Hypothalamus (tissue), 51 donors: ENCODE results near the gene ORC3.

Source experiments
- DNase-seq, 51 donors: peaks; one replicate each; lab custom pipeline; 2025; lab: John Stamatoyannopoulos, UW

Gene ORC3

DNA sequence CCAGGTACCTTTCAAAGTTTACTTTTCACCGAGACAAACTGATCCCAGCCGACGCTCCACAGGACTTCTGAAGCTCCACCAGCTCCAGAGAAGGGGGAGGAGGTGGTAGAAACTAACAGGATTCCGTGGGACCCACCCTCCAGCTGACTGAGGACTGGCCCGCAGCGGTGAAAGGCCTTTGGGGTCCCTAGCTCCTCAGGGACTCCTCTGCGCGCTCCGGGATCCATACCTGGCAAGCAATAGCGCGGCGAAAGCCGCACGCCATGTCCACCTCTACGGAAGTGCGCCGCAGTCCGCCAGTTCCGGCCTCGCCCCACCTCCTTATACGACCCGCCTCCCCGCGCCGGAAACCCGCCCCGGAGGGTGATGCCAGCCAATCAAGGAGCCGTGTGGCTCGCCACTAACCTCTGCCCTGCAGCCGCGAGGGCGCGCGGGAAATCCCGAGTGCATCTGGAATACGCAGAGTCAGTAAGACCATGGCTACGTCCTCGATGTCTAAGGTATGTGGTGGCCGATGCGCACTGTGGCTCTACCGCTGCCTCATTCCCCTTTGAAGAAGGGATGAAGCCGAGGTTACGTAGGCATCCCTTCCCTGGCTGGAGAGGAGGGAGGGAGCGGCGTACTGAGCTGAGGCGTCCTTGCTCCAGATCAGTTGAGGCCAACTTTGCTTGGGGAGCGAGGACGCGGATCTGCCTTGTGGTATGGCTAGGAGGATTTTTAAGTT, at the start of gene ORC3, which contains the start of gene RARS2:
Gene ORC3 (plus strand): TSS at position 443 of the 724 bp plus-strand sequence. CDS start 34 bp downstream, at position 477.
Gene RARS2 (minus strand): TSS at position 295 of the 724 bp plus-strand sequence. CDS start 30 bp downstream, at position 265.
- peak; percentile 54 to 98 (median 93) for DNase-seq

DNA sequence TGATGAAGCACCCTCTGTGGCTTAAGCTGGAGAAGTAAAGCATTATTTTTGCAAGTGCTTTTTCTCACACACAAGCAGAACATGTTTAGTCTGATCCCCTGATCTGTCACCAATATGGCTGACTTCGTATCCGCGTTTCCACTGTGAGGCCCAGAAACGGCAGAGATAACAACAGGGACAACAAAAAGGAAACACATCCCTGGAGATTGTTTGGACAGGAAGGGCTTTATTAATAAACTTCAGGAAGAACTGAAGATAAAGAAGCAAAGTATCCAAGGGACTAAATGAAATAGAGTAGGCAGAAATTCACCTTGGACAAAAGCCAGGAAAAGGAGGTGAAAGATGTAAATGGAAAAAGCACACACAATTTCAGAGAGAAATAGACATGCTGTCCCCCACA, 49.4 kb upstream of the ORC3 start:
- DNase-seq = no peak

DNA sequence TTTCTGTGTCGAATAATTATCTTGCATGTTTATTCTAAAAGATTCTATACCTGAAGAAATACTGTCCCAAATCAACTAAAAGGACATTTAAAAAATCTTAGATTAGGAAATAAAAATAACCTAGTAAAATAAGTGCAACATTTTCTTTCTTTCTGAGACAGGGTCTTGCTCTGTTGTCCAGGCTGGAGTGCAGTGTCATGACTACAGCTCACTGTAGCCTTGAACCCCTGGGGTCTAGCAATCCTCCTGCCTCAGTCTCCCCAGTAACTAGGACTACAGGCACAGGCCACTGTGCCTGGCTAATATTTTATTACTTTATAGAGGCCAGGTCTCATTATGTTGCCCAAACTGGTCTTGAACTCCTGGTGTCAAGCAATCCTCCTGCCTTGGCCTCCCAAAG, 48.9 kb upstream of the ORC3 start:
- DNase-seq = no peak

DNA sequence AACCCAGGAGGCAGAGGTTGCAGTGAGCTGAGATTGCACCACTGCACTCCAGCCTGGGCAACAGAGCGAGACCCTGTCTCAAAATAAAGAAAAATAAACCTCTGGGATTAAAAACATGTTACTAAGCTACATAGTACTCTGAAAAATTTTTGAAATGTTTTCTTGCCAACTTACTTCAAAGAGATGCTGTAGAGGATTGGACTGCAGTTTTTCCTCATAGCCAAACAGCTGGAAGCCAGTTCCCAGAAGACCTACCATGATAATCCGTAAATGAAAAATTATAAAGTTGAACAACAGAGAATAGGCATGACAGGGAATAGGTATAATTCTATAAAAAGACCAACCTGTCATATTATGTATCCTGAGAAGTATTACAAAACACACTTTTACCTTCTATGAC, 48.2 kb upstream of the ORC3 start:
- no peak for DNase-seq

DNA sequence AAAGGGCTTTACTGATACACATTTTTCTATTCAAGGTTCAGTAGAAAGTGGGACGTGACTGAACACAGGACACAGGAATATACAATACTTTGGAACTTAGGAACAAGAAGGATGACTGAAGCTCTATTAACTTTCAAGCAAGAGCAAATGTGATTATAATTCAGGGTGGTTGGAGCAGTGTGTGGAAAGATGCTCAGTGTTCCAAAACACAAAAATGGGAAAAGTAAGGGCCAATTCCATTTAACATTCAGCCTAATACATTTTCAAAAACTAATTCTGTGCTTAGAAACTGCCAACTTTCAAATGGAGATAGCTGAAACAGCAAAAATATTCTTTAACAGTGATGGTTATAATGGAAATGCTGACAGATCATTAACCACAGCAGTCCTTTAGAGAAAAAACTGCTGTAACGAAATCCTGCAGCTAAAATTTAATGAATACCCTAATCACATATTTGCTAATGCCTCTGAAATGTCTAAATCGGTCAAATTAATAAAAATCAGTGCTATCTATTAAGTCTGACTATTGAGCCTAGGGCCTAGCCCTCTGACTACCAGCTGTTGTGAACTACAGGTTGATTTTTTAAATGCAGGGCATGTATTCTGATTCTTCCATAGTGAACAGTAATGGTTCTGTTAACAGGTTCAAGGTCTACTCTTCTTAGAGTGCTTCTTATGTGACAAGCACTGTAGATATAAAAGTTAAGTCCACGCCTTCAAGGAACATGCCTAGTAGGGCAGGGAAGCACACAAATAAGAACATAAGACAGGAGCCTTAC, 46.0 kb upstream of the ORC3 start:
- DNase-seq = no peak

DNA sequence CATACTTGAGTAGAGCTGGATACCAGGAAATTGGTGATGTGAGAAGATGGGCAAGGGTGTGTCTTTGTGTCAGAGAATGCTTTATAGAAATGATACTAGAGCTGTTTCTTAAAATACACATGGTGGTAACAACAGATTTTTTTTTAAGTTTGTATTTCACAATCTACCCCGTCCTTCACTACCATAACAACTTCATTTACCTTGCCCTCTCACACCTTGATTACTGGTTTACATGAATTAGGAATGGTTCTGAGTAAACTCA, 45.5 kb upstream of the ORC3 start:
- DNase-seq = no peak

DNA sequence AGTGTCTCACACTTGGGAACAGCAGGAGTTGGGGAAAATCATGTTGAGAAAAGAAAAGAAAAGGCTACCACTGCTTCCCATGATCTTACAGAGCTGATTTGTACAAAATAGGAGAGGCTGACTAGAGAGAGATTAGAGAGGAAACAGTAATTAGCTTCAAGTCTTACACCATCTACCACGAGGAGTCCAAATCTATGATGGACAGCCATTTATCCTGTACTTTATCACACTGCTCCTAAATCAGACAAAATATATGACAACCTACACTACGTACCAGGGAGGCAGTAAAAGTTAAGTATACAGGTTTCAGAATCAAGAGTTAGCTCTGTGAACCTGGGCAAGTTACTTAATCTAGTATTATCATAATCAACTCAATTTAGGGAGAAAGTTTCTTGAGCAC, 38.1 kb upstream of the ORC3 start:
- DNase-seq = no peak

DNA sequence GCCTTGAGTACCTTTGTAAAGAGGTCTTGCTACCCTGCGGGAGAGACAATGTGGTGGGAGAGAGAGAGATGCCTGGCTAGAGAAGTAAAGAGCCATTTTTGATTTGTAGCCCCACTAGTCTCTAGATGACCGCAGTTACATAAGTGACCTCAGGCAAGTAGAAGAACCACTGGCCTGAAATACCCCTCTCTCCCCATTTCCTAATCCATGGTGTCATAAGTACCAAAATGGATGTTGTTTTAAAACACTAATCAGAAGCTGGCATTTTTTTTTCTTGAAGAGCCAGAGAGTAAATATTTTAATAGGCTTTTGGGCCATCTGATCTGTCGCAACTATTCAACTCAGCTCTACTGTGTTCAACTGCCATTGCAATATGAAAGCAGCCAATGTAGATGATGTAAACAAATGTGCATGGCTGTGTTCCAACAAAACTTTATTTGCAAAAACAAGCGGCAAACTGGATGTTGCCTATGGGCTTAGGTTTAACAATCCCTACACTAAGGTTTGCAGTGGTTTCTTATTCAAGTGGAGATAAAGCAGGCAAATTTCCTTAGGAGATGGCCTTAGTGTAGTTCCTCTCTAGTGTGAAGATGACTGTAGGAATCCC, 36.7 kb upstream of the ORC3 start:
- DNase-seq = no peak

DNA sequence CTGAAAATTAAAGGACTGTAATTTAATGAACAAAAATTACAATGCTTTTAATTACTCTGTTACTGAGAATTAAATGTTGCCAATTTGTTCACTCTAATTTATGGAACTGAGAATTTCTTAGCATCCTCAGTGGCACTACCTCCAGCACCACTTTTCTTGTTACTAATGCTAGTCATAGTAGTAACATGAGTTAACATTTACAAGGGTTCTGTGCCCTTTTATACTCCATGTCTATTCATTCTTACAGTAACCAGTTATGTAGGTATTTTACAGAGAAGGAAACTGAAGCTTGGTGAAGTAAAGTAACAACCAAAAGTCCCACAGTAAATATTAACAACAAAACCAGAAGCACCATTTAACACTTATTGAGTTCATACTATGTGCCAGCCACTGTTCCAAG, 34.4 kb upstream of the ORC3 start:
- no peak for DNase-seq

DNA sequence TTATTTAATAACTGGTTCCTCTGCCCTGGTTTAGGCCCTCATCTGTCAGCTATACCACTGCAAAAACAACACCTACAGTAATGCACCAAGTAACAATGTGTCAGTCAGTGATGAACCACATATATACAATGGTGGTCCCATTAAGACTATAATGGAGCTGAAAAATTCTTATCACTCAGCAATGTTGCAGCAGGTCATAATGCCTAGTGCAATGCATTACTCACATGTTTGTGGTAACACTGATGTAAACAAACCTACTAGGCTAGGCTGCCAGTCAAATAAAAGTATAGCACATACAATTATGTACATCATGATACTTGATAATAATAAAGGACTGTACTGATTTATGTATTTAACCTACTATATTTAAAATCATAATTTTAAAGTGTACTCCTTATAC, 31.5 kb upstream of the ORC3 start:
- no peak for DNase-seq

DNA sequence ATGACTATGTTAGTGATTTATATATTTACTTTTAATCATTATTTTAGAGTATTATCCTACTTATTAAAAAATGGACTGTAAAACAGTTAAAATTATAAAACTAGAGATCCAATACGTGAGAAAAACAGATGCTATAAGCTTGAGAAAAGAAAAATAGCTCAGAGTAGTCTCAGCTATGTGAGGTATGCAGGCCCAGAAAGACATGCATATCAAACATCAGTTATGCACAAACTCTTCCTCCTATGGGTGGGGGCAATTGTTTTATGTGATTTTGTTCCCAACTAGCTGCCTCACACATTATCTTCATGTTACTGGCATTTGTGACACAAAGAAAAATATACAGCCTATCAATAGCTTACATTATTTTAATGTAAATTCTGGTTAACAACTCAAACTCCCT, 28.9 kb upstream of the ORC3 start:
- no peak for DNase-seq

DNA sequence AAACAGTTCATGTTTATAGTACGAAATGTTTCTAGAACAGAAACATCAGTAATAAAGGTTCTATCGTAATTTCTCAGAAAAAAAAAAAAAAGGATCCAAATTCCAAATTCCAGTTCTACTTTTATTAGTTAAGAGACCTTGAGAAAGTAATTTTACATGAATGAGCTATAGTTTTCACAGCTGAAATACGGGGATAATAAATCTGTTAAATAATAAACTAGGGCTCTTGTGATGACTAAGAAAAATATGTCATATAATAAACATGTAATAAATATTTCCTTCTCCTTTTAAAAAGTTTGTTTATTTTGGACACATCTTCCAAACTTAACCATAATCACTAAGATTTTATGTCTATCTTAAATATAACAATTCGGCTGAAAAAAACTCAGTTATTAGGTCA, 17.9 kb upstream of the ORC3 start:
- no peak for DNase-seq

DNA sequence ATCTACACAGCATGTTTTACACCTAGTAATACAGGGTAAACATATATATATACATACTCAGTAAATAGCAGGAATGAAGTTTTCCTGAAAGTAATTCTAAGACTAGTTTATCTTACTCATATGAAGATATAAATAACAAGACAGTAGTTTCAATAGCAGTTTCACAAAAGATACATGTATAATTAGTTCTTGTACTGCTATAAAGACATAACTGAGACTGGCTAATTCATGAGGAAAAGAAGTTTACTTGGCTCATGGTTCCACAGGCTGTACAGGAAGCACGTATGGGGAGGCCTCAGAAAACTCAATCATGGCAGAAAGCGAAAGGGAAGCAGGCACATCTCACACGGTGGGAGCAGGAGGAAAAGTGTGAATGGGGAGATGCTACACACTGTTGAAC, 17.1 kb upstream of the ORC3 start:
- no peak for DNase-seq

DNA sequence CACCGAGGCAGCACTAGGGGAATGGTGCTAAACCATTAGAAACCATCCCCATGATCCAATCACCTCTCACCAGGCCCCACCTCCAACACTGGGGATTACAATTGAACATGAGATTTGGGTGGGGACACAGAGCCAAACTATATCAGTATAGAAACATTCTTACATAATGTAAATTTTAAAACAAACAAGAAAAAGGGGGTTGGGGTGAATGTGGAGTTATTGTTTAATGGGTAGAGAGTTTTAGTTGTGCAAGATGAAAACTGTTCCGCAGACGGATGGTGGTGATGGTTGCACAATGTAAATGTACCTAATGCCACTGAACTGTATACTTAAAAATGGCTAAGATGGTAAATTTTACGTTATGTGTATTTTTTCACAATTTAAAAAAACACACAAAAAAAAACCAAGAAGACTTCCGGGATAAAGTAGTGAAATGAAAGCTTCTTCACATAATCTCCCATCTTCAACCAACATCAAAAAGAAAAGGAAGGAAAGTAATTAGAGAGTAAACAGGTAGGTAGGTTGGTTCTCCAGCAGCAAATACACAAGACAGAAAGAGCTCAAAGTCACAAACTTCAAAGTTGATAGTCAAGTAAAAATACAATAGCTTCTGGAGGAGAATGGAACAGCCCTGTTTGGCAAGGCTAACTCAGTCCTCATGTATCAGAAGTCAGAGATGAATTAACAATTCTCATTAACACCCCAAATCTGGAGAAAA, 16.5 kb upstream of the ORC3 start:
- no peak for DNase-seq

DNA sequence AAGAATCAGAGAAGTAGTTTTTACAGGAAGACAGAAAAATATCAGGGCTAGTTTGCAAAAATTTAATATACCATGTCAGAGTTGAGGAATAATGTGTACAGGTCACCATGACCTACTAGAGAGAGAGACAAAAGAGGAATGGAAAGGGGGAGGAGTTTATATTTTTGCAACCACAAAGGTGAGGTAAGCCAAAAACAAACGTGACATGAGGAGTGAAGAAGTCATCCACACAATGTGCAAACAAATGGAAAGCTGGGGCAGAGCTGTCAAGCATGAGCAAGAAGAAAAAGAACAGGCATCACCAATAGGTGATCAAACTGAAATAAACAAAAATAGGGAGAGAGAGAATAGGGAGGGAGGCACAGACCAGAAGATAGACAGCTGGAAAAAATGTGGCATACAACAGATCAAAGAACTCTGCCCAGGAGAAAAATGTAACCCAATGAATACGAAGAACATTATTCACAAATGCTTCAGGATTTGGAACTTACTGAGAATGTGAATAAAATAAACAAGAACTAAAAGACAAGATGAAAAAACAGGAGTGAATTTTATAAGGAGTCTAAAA, 15.6 kb upstream of the ORC3 start:
- no peak for DNase-seq

DNA sequence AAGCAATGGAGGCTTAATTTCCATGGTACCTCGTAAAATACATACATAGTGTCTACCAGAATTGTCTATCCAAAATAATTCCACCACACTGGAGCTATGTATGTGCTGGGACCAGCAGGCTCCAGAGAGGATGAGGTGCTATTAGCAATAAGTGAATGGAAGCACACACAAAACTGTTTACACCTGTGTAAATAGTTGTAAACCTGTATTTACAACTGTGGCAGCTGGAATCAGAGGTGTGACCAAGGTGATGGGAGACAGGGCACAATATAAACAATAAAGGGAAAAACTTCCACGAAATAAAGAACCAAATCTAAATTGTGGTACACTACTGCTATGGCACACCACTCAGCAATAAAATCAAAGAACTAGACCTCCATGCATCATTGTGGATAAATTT, 14.5 kb upstream of the ORC3 start:
- DNase-seq = no peak

DNA sequence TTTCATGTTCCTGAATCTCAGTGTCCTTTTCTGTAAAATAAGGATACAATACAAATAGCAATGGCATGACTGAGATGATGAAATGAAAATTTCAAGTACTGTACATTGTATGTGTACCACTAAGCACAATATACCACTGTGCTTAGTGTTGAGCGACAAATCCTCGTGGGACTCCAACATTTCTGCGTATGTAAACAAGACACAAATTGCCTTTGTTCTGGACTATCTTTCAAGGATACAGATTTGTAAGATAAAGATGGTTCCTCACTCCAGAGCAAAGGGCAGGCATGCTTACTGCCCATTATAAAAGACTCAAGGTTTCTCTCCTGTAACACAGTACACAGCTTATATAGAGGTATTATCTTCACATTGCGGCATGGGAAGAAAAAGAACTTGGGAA, 6.1 kb upstream of the ORC3 start:
- DNase-seq = no peak

DNA sequence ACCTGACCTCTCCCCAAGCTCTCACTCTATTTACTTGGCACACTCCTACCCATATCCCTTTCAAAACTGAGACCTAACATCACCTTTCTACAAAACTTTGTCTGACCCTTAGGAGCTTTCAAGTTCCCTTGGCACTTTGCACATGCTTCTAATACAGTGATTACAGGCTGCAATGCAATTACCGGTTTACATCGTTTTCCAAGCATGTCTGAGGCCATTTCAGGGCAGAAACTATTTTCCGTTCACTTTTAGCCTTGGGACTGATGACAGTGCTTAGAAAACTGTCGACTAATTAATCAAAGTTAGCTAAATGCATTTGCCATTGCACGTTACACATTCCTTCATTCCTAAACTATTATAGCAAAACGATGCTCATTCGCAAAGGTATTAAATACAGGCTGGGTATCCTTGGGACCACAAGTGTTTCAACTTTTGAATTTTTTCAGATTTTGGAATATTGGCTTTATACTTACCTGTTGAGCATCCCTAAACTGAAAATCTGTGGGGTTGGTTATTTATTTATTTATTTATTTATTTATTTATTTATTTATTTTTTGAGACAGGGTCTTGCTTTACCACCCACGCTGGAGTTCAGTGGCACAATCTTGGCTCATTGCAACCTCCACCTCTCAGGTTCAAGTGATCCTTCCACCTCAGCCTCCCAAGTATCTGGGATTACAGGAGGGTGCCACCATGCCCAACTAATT, 3.4 kb upstream of the ORC3 start:
- DNase-seq = no peak

DNA sequence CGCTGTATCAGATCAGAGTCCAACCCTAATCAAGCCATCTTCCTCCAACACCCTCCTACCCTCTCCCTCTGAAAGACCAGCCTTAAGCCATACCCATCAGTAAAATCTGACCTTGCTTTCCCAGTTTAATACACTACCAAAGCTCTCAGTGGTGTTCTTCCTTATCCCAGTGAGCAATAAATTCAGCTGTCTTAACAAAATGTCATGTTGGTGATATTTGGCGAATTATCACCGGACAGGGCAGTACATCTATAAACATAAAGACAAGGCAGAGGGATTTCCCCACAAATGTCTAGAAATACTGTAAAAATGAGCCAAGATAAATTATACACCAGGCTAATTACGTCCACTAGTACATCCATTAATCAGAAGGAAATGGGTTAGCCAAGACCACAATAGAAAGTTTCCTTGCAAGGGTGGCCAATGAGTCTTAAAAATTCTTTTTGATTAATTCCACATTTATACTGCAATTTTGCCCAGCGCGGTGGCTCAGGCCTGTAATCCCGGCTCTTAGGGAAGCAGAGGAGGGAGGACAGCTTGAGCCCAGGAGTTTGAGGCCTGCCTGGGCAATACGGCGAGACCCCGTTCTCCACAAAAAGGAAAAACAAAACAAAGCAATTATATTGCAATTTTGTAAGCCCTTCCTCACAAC, 1.1 kb upstream of the ORC3 start:
- DNase-seq = no peak

DNA sequence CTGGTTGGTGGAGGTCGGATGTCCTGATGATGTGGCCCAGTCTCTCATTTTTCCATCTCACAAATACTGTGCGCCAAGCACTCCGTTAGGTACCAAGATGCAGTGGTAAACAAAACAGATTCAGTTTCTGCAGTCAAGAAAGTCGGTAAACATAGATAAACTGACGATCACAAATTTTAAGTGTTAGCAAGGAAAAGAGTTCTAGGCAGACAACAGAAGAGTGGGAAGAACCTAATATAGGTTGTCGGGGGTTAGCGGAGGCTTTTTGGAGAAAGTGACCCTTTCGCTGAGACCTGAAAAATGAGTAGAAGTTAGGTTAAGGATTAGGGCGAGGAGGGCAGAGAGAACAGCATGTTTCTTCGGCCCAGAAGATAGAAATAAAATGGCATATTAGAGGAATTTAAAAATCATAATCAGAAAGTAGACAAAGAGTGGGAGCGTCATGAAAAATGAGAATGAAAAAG, 514 bp downstream of the ORC3 start:
- DNase-seq = no peak
